Stimulated activated CD4-positive, alpha-beta T cell treated with anti-CD3 and anti-CD28 coated beads, Interleukin-2, amount 100 ng/mL, for 48 hours (primary cell): ENCODE results near the gene ENPP1.
A peak's percentile ranks its signal among the peaks of the same experiment; 100 is the strongest.

ENCODE experiments used
- DNase-seq, 2 donors: peaks; one replicate each; pipeline ENCODE4 v3.0.0-alpha.2; 2020

Gene ENPP1

GRCh38 chr6:131787766-131788712, 19.8 kb upstream of the ENPP1 start:
- no peak for DNase-seq

GRCh38 chr6:131789219-131789618, 18.6 kb upstream of the ENPP1 start:
- DNase-seq = no peak

- DNase-seq = no peak
Measured at GRCh38 chr6:131791476-131791875, 16.3 kb upstream of the ENPP1 start.

- peak in 1 of 2 donors; percentile 2 for DNase-seq
Measured at GRCh38 chr6:131792091-131792496, 15.7 kb upstream of the ENPP1 start.

GRCh38 chr6:131795366-131795765, 12.5 kb upstream of the ENPP1 start:
- no peak for DNase-seq

- DNase-seq = no peak
Measured at GRCh38 chr6:131802347-131802746, 5.5 kb upstream of the ENPP1 start.

GRCh38 chr6:131803007-131803769, 4.6 kb upstream of the ENPP1 start:
- no peak for DNase-seq

- no peak for DNase-seq
Measured at GRCh38 chr6:131804131-131804530, 3.7 kb upstream of the ENPP1 start.

GRCh38 chr6:131807321-131807643, 538 bp upstream of the ENPP1 start:
- DNase-seq = no peak

- no peak for DNase-seq
Measured at GRCh38 chr6:131808460-131809269, 845 bp downstream of the ENPP1 start.

GRCh38 chr6:131811500-131811899, 3.7 kb downstream of the ENPP1 start:
- no peak for DNase-seq

GRCh38 chr6:131813991-131814390, 6.2 kb downstream of the ENPP1 start:
- DNase-seq = no peak

- no peak for DNase-seq
Measured at GRCh38 chr6:131816869-131817268, 9.0 kb downstream of the ENPP1 start.

GRCh38 chr6:131819572-131820124, 11.8 kb downstream of the ENPP1 start:
- no peak for DNase-seq

GRCh38 chr6:131821010-131821807, 13.4 kb downstream of the ENPP1 start:
- no peak for DNase-seq

- DNase-seq = no peak
Measured at GRCh38 chr6:131822119-131822518, 14.3 kb downstream of the ENPP1 start.

GRCh38 chr6:131823276-131823902, 15.6 kb downstream of the ENPP1 start:
- no peak for DNase-seq

- DNase-seq = no peak
Measured at GRCh38 chr6:131825946-131826345, 18.1 kb downstream of the ENPP1 start.

- DNase-seq = no peak
Measured at GRCh38 chr6:131828080-131828479, 20.3 kb downstream of the ENPP1 start.

- DNase-seq = no peak
Measured at GRCh38 chr6:131828951-131829350, 21.1 kb downstream of the ENPP1 start.

GRCh38 chr6:131831392-131831791, 23.6 kb downstream of the ENPP1 start:
- DNase-seq = no peak

GRCh38 chr6:131831886-131832285, 24.1 kb downstream of the ENPP1 start:
- DNase-seq = no peak
